K562 (cell line): ENCODE results near the gene SLC22A16. TPM values are rescaled to one million over a fixed set of nuclear protein-coding genes. Genes with fewer than 3 reads are reported as not detected.

Source experiments
- CAMTA2 ChIP-seq: fragments of 250-450 bp; sonication (Bioruptor Pico); conservative IDR thresholded peaks from 2 replicates; pipeline ENCODE4 v1.5.1; 2022
- ETV1 ChIP-seq: fragments of 450-650 bp; conservative IDR thresholded peaks from 2 replicates; pipeline ENCODE4 v1.6.1; 2016; ENCODE audit warnings: missing genetic modification characterization, control low read depth, low read depth, missing compliant biosample characterization
- ETV5 ChIP-seq: sonication (generic); formaldehyde crosslinking; IDR thresholded peaks from 2 replicates; pipeline ENCODE4 v1.4.0; 2020; ENCODE audit warnings: low read depth, mild to moderate bottlenecking, missing genetic modification reagents
- HDAC3 ChIP-seq: fragments of 450-650 bp; IDR thresholded peaks from 2 replicates; pipeline ENCODE4 v1.6.1; 2018; ENCODE audit warnings: borderline replicate concordance, mild to moderate bottlenecking, moderate library complexity; ENCODE audit not compliant: partially characterized antibody
- HSF4 ChIP-seq: fragments of 250-450 bp; sonication (Bioruptor Pico); IDR thresholded peaks from 2 replicates; pipeline ENCODE4 v2.1.2; 2022; ENCODE audit warnings: mild to moderate bottlenecking, moderate library complexity, borderline replicate concordance
- MEIS2 ChIP-seq: fragments of 450-650 bp; IDR thresholded peaks from 2 replicates; pipeline ENCODE4 v1.6.1; 2014; ENCODE audit warnings: mild to moderate bottlenecking; ENCODE audit not compliant: partially characterized antibody
- NFIC ChIP-seq: fragments of 450-650 bp; IDR thresholded peaks from 2 replicates; pipeline ENCODE4 v1.6.1; 2017; ENCODE audit warnings: mild to moderate bottlenecking, inconsistent platforms
- NR1H2 ChIP-seq: sonication (generic); formaldehyde crosslinking; IDR thresholded peaks from 2 replicates; pipeline ENCODE4 v1.4.0; 2020; ENCODE audit warnings: mild to moderate bottlenecking, missing genetic modification reagents
- NRF1 ChIP-seq, 2 experiments: fragments of 450-650 bp; IDR thresholded peaks in 1 of 2; conservative IDR thresholded peaks in 1 of 2; 2 replicates each; pipeline ENCODE4 v1.6.1; 2014; ENCODE audit warnings: mild to moderate bottlenecking in 2 of 2
- OTX1 ChIP-seq: fragments of 450-650 bp; formaldehyde crosslinking; IDR thresholded peaks from 2 replicates; pipeline ENCODE4 v1.4.0; 2022; ENCODE audit warnings: mild to moderate bottlenecking
- PCBP1 ChIP-seq: fragments of 200-400 bp; formaldehyde crosslinking; IDR thresholded peaks from 2 replicates; pipeline ENCODE4 v1.6.1; 2018; ENCODE audit warnings: mild to moderate bottlenecking, low read depth, low read length; ENCODE audit not compliant: poor library complexity, severe bottlenecking
- PML ChIP-seq: IDR thresholded peaks from 2 replicates; pipeline ENCODE4 v1.6.1; 2012; ENCODE audit warnings: low read length, inconsistent platforms
- POLR3A ChIP-seq: IDR thresholded peaks from 2 replicates; pipeline ENCODE4 v1.6.1; 2011; ENCODE audit warnings: borderline replicate concordance, mild to moderate bottlenecking, moderate library complexity; ENCODE audit not compliant: insufficient read length, insufficient read depth; ENCODE audit errors: extremely low read depth
- SP2 ChIP-seq: IDR thresholded peaks from 2 replicates; pipeline ENCODE4 v1.6.1; 2011; ENCODE audit warnings: mild to moderate bottlenecking, low read depth, low read length, moderate library complexity; ENCODE audit not compliant: poor library complexity, severe bottlenecking; ENCODE audit errors: extremely low read depth
- SUPT5H ChIP-seq: fragments of 450-650 bp; IDR thresholded peaks from 2 replicates; pipeline ENCODE4 v1.6.1; 2016
- ZBTB1 ChIP-seq: sonication (generic); formaldehyde crosslinking; IDR thresholded peaks from 2 replicates; pipeline ENCODE4 v1.8.1; 2023; ENCODE audit warnings: missing genetic modification reagents, low read depth, mild to moderate bottlenecking, borderline replicate concordance
- ZNF121 ChIP-seq: sonication (generic); formaldehyde crosslinking; conservative IDR thresholded peaks from 2 replicates; pipeline ENCODE4 v1.8.0; 2022; ENCODE audit warnings: missing genetic modification reagents
- ZNF134 ChIP-seq: fragments of 250-450 bp; sonication (Bioruptor Pico); conservative IDR thresholded peaks from 2 replicates; pipeline ENCODE4 v1.4.0; 2020
- ZNF277 ChIP-seq: fragments of 250-450 bp; sonication (Bioruptor Pico); IDR thresholded peaks from 2 replicates; pipeline ENCODE4 v1.8.0; 2022; ENCODE audit warnings: inconsistent platforms, mild to moderate bottlenecking, moderate library complexity, borderline replicate concordance
- ZNF324 ChIP-seq: fragments of 250-450 bp; sonication (Bioruptor Pico); IDR thresholded peaks from 2 replicates; pipeline ENCODE4 v1.4.0; 2020; ENCODE audit warnings: mild to moderate bottlenecking
- ZNF408 ChIP-seq: fragments of 250-450 bp; sonication (Bioruptor Pico); IDR thresholded peaks from 2 replicates; pipeline ENCODE4 v1.4.0; 2020; ENCODE audit warnings: low read depth, mild to moderate bottlenecking, moderate library complexity
- ZNF699 ChIP-seq: fragments of 250-450 bp; sonication (Bioruptor Pico); IDR thresholded peaks from 2 replicates; pipeline ENCODE4 v1.8.0; 2021; ENCODE audit warnings: mild to moderate bottlenecking, moderate library complexity; ENCODE audit not compliant: insufficient replicate concordance
- polyA plus RNA-seq, 8 experiments: library from polyadenylated mRNA; depleted of rRNA in 4 of 8; stranded (reverse) in 5 of 8; unstranded in 3 of 8; fragments of >200 nt; fragmentation: Nextera tagmentation in 2 of 8; fragmentation: Illumina TruSeq in 1 of 8; extraction: Ambion mirVana in 2 of 8; extraction: Trizol in 1 of 8; gene quantifications; 2 replicates each; pipeline versions ENCODE4 v1.2.1 to v1.2.3, GENCODE V29; 2011 to 2014; ENCODE audit warnings: inconsistent platforms in 1 of 8, missing spikeins in 1 of 8
- total RNA-seq, 7 experiments: library from RNA; depleted of rRNA in 6 of 7; stranded (reverse); fragments of >200 nt in 6 of 7; fragmentation: Illumina TruSeq in 2 of 7; extraction: Trizol in 2 of 7; gene quantifications; 2 replicates each; pipeline versions ENCODE4 v1.2.1 to v1.2.3, GENCODE V29; 2011 to 2021; ENCODE audit warnings: low replicate concordance in 1 of 7
- TF ChIP-seq, protein P1 (sequence below): sonication (generic); formaldehyde crosslinking; IDR thresholded peaks from 2 replicates; pipeline ENCODE4 v1.8.0; 2022; ENCODE audit warnings: missing genetic modification reagents, mild to moderate bottlenecking, moderate library complexity, borderline replicate concordance
- TF ChIP-seq, protein P2 (sequence below), 2 experiments: IDR thresholded peaks in 1 of 2; conservative IDR thresholded peaks in 1 of 2; 2 replicates each; pipeline ENCODE4 v1.6.1; 2016; ENCODE audit warnings: low read depth in 2 of 2, mild to moderate bottlenecking in 1 of 2, missing compliant biosample characterization in 1 of 2, missing genetic modification characterization in 1 of 2, moderate library complexity in 1 of 2
- TF ChIP-seq, protein P3 (sequence below): fragments of 450-650 bp; IDR thresholded peaks from 2 replicates; pipeline ENCODE4 v1.6.1; 2016; ENCODE audit warnings: low read depth, mild to moderate bottlenecking, moderate library complexity

Gene SLC22A16
- total and polyA plus RNA-seq, 9 of the 15 experiments (the other 6 are each of a cell fraction or from before 2014, with no cell fraction given): not detected

DNA sequence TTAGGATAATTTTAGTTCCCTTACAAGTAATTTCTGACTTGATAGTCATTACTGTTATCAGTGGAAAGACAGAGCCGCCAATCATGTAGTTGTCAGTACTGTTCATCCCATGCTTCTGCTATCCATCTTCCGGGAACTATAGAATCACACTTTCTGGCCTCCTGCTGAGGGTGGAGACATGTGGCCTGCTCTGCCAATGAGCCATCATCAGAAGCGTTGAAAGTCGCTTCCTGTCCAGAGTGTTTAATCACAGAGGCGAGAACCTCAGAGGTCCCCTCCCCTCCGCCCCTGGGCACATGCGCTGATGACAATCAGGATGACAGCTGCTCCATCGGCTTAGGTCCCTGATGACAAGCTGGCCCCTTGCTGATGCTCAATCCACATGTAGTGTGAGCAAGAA lies 64.1 kb downstream of the SLC22A16 start (continued):
- TF ChIP-seq ZNF277 (no peak), ZNF408 (CRISPR knock-in tag) (no peak), NRF1 (conservative IDR thresholded peaks at IDR 0.05 in 1 of 2, IDR thresholded peaks at IDR 0.05 in 1 of 2) (peak; percentile 39 to 54; a peak in 3 of 4 replicates), PML (no peak), ETV1 (tag) (peak; percentile 43; the same call in 1 of the 2 replicates), POLR3A (no peak), HSF4 (CRISPR knock-in tag) (no peak), PCBP1 (no peak), MEIS2 (peak; percentile 63), HDAC3 (no peak), OTX1 (CRISPR knock-in tag) (no peak), NR1H2 (CRISPR knock-in tag) (no peak), SP2 (no peak), ZNF699 (no peak), SUPT5H (no peak), ZBTB1 (no peak), ZNF134 (CRISPR knock-in tag) (no peak), NFIC (no peak), ZNF121 (CRISPR knock-in tag) (no peak), CAMTA2 (CRISPR knock-in tag) (no peak), ZNF324 (CRISPR knock-in tag) (no peak), ETV5 (CRISPR knock-in tag) (no peak)
- TF ChIP-seq, protein P1, sequence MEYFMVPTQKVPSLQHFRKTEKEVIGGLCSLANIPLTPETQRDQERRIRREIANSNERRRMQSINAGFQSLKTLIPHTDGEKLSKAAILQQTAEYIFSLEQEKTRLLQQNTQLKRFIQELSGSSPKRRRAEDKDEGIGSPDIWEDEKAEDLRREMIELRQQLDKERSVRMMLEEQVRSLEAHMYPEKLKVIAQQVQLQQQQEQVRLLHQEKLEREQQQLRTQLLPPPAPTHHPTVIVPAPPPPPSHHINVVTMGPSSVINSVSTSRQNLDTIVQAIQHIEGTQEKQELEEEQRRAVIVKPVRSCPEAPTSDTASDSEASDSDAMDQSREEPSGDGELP (CRISPR knock-in tag): no peak
- TF ChIP-seq, protein P2, sequence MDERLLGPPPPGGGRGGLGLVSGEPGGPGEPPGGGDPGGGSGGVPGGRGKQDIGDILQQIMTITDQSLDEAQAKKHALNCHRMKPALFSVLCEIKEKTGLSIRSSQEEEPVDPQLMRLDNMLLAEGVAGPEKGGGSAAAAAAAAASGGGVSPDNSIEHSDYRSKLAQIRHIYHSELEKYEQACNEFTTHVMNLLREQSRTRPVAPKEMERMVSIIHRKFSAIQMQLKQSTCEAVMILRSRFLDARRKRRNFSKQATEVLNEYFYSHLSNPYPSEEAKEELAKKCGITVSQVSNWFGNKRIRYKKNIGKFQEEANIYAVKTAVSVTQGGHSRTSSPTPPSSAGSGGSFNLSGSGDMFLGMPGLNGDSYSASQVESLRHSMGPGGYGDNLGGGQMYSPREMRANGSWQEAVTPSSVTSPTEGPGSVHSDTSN (CRISPR knock-in tag; IDR thresholded peaks at IDR 0.05; ENCODE audit: low read depth): no peak
- TF ChIP-seq, protein P2 (tag; conservative IDR thresholded peaks at IDR 0.05; ENCODE audit: low read depth): peak; percentile 80
- TF ChIP-seq, protein P3, sequence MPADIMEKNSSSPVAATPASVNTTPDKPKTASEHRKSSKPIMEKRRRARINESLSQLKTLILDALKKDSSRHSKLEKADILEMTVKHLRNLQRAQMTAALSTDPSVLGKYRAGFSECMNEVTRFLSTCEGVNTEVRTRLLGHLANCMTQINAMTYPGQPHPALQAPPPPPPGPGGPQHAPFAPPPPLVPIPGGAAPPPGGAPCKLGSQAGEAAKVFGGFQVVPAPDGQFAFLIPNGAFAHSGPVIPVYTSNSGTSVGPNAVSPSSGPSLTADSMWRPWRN: peak; percentile 13; the same call in 1 of the 2 replicates
